Measurements from ENCODE around the gene MAP1B.

MAP1B gene

DNA sequence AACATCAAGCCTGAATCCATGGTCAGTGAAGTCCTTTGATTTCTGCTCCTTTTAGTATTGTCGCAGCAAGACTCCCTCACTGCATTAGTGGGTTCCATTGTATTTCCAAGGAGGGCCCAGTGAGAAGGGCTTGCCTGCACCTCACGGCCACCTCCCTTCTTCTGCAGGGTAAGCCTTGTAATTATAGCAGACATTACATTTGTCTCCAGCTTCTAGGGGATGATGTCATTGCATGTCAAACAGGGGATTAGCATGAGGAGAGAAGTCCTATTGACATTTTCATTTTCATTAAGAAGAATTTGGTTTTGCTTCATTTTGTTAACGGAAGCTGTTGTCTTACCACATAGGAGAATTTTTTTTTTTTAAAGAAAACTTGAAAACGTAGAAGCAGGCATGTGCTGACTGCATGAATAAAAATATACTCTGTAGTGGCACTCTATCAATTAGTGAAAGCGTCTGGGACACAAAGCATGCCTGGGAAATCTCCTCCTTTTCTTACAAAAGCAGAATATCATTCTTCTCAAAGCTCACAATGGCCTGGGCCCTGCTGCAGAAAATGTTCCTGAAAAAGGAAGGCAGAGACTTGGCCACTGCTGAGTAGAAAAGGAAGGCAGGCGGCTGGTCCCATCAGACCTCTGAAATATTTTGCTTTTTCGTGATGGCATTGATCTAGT is 27.1 kb downstream of the MAP1B start:
- DNase-seq: no peak

DNA sequence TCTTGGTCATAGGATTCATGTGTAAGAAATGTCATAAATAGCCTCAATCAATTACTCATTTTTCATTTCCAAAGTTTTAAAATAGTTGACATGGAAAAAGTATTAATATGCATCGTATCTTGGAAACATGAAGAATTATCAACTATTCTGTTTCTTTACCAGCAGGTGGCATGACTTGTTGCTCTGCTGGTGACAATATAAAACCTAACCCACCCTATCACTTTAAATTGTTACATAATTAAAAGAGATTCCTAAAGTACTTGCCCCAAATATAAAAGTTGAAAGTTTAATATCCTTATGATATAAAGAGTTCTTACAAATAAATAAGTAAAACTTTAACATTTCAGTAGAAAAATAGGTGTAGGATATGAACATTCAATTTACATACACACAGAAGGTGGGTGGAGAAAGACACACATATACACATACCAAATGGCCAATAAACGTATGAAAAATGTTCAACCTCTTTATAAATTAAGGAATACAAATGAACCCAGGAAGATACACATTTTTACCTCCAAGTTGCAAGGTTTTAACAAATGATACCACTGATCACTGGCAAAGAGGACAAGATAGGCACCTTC is 30.6 kb downstream of the MAP1B start:
- peak; percentile 18 for DNase-seq

DNA sequence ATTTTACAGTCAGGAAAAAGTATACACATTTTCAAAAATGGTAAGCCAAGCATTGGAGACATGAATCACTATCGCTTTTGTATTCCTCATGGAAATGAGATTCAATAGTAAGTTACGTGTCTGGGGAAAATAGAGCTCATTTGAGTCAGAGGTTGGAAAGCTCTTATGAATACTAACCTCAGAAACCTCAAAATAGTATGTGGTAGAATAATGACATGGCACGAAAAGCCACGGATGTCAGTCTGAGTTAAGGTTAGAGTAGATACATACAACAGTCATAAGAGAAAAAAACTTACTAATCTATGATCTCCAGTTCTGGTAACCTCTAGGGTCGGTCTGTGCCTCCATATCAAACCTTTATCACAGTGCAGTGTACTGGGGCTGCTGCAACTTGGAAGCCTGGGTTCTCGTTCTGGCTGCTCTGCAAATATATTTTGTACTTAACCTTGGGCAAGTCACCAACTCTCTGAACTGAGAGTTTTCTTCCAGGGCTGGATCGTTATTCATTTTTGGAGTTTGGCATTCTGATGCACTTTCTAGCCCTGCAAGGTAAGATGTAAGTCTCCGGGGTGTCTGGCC is 31.8 kb downstream of the MAP1B start:
- DNase-seq: no peak

DNA sequence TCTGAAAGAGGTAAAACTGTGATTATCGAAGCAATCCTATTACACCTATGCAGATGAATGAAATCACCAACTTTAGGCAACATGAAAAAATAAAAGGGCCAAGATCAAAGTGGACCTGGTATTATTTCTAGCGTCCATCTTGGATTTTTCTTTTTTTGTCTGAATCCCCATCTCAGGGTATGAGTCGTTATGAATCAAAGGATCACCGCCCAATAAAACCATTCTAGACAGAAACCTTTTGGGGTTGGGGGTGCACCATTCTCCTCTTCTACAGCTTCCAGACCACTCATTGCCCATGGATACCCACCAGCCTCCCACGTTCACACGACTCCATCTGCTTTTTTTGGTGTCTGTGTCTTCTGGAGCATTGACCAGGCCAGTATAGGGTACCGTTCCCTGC is 33.4 kb downstream of the MAP1B start:
- DNase-seq: no peak

DNA sequence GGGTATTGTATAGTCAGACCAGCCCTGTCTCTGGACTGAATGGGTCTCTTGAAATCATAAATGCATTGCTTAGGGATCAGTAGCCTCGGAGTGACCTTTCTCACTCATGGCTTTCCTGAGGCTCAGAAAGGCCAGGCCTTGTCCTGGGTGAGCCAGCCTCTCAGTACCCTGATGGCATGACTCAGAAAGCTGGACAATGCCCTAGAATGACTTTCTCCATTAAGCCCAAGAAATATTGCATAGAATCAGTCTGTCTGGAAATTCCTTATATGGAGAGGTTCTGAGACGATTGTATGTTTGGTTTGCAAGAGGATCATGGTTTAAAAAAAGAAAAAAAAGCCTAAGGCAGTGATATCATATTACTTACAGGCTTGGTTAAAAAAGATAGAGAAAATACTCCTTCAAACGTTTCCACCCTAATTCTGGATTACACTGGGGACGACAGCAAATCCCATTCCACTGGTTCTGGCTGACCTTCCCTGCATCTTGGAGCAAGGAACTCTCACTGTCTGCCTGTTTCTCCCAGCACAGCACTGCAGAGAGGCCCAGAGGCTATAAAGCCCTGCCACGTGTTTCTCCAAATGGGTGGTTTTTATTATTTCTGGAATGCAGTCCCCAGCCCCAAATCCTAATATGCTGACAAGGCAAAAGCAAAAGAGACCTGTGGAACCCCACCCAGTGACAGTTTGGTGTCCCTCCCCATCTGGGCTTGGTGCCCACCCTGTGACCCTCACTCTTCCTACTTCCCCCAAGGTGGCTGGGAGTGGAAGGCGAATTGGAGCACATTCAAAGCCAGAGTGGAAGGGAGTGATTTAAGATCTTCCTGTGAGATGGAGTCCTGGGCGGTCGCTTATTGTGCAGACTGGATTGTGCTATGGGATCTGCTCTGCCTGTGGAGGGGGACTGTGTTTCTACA is 34.4 kb downstream of the MAP1B start:
- no peak for DNase-seq

DNA sequence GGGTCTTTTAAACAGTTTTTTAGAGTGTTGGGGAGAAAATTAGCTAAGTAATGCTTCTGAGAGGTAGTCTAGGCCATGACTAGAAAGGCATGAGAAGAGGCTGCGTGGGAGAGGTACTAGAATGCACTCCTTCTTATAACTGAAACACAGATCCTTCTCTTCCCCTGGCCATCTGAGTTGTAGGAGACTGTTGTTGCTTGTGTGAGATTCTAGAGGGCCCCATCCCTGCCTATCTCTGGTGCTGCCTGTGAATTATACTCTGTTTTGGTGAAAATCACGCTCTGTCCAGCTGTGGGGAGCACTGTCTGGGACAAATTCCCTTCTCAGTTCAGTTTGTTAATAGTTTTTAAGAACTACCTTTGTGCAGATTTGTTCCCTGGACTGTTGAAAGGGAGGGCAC is 37.5 kb downstream of the MAP1B start:
- DNase-seq: no peak

DNA sequence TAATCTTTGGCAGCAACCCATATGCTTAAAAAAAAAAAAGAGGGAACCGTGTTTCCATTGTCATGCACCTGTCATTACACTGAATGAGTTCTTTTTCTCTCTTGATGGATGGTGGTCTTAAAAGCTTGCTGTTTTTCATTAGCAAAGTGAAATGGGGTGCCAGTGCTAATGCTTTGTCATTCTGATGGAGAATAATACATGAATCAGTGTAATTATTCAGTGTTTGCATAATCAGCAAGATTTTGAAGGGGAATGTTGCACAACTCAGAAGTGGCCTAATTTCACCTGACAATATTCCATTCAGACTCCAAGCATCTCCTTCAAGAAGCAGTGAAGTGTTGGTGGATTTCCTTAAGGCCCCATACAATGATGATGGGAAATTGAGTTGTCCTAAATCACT is 38.1 kb downstream of the MAP1B start:
- no peak for DNase-seq

DNA sequence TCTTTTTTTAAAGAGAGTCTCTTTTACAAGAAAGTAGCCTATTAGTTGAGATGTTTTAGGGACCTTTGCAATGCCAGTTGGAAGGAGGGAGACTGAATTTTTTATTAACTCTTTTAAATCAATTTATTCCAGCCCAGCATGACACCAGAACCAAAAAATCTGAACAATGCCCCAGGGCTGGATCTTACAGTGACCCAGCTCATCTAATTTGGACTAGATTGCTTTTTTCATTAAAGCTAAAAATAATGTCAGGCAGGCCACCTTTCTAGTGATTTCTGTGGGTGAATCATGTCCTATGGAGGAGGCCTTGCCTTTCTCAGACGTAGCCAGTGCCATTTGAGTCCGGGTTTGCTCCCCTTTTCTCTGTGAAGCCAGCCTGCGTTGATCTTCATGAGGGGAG is 38.8 kb downstream of the MAP1B start:
- no peak for DNase-seq

DNA sequence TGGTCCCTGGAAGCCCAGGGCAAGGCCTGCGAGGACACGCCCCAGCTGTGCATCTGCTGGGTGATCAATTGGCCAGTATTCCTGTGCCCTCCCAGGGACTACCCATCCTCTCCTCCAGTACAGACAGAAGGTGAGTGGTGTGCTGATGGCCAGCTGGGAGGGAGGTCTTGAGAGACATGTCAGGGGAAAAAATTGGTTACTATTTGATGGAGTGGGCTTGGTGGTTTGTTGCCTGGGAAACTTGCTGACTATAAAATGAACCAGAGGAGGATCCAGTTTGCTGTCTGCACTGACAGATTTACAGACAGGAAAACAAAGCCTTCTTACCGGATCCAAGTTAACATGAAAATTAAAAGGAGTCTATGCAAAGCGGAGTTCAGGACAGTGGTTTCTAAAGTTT is 40.3 kb downstream of the MAP1B start:
- no peak for DNase-seq

DNA sequence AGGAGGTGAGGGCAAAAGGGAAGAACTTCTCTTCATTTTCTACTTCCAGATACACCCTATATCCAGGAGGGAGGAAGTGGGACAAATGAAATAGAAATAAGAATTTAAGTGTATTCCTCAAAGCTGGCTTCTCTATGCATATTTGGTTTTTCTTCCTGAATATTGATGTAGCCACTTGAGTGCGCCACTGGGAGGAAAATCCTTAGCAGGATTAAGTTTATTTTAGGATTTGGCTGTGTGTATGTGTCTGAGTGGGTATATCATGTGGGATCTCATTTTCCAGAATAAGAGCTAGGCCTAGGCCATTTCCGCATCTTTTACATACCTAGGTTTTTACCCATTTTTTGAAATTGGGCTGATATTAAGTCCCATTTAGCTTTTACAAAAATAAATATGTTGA is 42.5 kb downstream of the MAP1B start:
- no peak for DNase-seq

DNA sequence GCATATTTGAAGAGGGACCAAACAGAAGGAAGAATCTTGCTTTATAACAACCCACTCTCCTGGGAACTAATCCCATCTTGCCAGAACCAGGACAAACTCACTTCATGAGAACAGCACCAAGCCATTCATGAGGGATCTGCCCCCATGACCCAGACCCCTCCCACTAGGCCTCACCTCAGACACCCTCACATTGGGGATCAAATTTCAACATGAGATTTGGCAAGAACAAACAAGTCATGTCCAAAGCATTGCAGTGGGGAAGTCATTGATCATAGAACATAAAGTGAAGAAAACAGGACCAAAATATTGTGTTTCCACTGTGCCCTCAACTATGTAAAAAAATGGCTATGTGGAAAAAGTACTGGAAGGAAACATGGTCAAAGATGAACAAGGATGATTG is 43.9 kb downstream of the MAP1B start:
- no peak for DNase-seq

DNA sequence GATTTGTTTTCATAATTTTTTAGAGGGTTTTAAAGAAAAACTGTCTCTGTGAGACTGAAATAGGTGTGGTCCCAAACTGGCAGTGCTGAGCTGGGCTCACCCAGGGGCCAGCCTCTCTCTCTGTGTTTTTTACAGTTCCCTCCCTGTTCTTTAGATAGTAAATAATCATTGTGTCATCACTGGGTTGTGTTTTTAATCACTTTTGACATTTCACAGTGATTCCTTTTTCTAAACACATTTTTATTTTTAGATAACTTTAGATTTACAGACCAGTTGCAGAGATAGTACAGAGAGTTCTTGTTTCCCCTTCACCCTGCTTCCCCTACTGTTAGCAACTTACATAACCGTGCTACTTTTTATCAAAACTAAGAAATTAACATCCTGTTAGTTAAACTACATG is 44.4 kb downstream of the MAP1B start:
- no peak for DNase-seq

DNA sequence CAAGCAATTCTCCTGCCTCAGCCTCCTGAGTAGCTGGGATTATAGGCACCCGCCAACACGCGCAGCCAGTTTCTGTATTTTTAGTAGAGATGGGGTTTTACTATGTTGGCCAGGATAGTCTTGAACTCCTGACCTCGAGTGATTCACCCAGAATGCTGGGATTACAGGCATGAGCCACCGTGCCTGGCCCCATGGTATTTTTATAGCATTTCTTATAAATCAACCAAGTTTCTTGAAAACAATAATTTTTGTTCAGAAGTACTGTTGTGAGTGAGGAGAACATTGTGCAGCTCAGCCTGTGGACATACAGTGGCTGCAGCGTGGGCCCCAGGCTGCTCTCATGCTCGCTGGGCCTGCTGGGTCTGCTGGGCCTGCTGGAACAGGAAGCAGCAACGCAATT is 45.3 kb downstream of the MAP1B start:
- no peak for DNase-seq

DNA sequence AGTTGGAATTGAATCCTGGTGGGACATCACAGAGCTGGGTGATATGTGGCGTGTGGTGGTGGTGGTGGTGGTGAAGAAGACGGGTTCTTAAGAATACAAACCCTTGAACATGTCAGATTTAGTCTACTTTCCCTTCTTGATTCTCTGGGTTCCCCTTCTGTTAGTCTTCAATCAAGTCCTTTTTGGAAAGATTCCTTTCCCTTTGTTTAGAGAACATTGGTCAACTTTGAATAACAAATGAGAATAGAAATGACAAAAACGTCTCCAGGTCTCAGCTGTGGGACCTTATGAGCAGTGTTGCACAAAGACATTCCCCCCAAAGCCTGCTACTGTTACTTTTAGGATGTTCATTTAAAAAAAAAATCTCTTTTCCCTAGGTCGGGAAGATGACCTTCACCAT is 46.3 kb downstream of the MAP1B start:
- no peak for DNase-seq

DNA sequence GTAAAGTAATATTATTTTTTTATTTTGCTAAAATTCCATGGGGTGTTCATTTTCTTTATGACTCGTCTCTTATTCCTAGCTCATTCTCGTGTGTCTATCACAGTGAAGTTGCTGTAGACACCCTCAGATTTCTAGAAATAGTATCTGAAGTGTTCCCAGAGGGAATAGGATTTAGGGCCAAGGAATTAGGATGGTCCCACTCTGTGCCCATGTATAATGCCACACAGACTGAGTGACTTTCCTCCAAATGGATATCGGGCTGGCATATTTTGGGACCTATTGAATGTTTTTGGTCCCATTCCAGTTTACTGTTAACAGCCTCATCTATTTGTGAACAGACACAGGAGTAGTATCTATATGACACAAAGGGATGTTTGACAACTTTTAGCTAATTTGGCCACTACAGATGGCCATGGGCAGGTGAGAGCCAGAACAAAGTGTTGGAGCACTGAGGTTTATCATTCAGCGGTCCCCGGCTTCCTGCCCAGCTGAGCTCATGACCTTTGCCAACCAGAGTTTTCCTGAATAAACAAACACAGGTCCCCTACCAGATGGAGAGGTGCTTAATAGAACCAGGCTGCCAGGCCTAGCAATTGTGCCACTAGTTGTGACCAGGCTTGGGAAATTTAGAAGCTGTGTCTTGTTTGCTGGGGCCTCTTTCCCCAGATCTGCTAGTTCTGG is 46.9 kb downstream of the MAP1B start:
- DNase-seq: no peak

DNA sequence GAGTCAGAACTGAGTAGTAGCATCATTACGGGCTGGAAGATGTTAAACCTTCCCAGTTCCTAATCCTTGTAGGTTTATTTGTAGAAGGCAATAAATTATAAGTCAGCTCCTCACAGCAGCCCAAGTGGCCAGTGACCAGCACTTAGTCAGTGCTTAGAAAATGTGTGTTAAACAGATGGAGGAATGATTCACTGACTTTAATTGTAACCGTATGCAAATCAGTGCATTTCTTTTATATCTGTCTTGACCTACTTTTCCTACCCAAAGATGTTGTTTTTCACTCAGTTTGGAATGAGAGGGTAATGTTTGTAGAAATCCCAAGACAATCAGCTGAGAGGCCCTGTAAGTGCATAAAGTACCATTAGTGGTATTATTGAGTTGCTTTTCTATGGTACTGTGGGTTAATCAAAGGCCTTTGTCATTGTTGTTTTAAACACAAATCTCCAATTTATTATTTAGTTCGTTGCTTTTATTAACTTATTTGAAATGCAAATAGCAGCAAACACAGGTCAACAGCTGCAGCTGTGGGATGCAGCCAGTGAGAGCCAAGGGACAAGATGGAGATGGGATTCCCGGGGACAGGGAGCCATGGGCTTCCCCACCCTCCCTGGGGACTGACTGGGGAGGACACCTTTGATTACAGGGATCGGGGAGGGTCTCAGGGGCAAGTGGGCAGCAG is 49.8 kb downstream of the MAP1B start:
- DNase-seq: no peak

DNA sequence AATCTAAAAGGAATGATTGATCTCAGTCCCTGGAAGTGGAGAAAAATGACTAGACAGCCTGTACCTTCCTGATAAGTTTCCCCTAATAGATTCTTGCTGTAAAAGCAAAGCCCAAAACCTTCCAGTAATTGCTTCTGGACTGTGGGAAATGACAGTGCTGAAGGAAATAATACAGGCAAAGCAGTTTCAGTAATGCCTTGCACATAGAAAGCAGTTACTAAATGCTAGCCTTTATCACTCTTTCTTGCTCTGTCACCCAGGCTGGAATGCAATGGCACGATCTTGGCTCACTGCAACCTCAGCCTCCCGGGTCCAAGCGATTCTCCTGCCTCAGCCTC is 50.3 kb downstream of the MAP1B start:
- no peak for DNase-seq

DNA sequence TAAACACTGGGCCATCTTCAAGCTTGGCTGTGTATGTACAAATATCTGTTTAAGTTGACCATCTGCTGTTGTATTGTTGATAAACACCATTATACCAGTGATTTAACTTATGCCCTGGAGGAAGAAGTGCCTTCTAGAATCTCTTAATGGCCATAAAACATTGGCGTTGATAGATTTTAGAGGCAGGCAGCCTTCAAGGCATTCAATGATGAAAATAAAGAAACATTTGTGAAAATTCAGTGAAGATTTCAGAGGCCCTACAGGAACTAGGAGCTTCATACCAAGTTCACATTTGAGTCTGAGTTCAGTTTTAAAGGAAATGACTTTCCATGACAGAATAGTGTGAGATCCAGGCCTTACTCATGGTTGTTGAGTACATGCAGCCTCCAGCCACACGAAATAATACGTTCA is 52.2 kb downstream of the MAP1B start:
- DNase-seq: no peak

DNA sequence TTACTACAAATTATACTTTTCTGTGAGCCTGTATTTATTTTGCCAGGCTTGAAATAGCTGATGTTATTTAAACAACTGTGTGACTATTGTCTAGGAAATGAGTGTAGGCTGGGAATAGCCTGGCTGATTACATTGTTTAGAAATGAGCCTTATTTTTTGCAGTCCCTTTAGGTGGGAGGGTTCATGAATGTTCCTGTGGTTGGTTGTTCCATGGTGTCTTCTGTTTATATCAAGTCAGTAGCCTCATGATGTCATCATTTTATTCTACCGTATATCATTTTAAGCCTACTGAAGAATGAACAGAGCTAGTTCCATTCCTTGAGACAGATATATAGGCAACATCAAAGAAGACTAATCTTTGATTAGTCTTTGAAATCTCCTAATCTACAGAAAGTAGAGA is 53.1 kb downstream of the MAP1B start:
- no peak for DNase-seq

DNA sequence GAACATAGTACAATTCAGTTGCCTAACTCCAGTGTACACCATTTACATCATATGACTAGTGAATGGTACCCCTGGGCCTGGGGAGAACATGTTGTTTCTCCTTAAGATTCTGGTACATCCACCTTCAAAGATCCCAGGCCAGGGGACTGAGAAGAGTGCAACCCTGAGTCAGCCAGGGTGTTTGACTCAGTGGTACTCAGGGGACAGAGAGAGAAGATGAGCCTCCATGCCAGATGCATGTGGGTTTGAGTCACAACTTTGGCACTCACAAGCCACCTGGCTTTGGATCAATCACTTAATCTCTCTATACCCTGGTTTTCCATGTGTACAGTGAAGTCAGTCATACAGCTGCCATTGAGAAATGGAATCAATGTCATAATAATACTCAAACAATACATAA is 53.7 kb downstream of the MAP1B start:
- no peak for DNase-seq

DNA sequence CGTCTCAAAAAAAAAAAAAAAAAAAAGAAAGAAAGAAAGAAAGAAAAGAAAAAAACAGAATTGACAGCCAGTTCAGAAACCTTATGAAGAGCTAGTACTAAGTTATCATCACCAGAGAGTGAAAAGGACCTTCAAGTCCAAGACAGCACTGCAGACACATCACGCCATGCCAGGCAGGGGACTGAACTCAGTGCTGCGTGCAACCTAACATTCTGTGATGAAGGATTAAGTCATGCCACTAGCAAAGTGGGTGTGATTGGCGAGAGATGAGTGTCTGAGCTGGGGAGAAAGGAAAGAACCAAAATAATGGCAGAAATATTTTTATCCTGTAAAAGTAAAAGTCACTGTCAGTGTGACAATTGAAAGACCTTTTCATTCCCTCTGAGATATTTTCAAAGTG is 54.7 kb downstream of the MAP1B start:
- no peak for DNase-seq

DNA sequence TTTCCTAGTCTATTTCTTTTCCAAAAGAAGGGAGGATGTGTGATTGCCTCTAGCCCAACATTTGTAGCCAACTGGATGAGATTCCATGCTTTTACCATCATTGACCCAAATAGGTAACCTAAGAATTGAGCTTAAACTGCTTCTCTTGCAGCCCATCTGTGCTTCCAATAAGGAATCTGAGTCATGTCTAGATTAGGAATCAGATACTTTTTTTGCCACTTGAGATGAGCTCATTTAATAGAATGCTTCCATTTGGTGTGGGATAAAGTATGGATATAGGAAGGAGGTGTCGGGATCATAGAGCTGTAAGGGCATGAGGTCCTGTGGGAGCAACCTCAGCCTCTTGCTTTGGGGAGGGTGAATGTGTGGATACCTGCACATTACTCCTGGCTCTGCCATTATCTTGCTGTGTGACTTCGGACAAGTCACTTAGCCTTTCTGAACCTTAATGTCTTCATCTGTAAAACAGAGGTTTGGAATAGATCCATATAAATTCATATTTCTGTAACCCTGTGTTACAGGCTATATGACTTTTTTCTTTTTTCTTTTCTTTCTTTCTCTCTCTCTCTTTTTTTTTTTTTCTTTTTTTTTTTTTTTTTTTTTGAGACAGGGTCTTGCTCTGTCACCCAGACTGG is 56.2 kb downstream of the MAP1B start:
- DNase-seq: no peak

All from suppressor macrophage treated with lipopolysaccharide for 4 hours (primary cell).